ENCODE results near the gene ZDHHC11. TPM values are rescaled to one million over a fixed set of nuclear protein-coding genes. Genes with fewer than 3 reads are reported as not detected.
A peak's percentile ranks its signal among the peaks of the same experiment; 100 is the strongest.
"Not testable (repeated sequence)": the region's sequence is repeated elsewhere in the genome, so short reads cannot be mapped to it uniquely, and the experiment has no call there.

Gene ZDHHC11
- total RNA-seq, 2 experiments from 2014 or later, result 6.2 to 7.9 TPM

GRCh38 chr5:886716-887325, 36.0 kb upstream of the ZDHHC11 start:
- peaks cover 74% of the 10 kb centered on the region for H3K36me3 Mint-ChIP-seq
- no peaks in the 10 kb centered on the region for H3K27me3 Mint-ChIP-seq
- no peak overlapping the region for H3K27ac Mint-ChIP-seq
- peaks cover 8% of the 10 kb centered on the region for H3K9me3 Mint-ChIP-seq
- DNase-seq, result no peak
- POLR2A ChIA-PET, result no interaction called here
- CTCF ChIA-PET, result interaction anchor here (1.1 kb wide), 1 partner anchor 214 kb away, joined by 3 read pairs; no protein-coding TSS in a partner anchor
- intact Hi-C loops (cut with micrococcal nuclease), result no loop called here
- peaks cover 31% of the 10 kb centered on the region for H3K4me1 Mint-ChIP-seq (ENCODE audit: low read depth)
- no peak overlapping the region for H3K4me3 Mint-ChIP-seq

GRCh38 chr5:886036-886435, 35.2 kb upstream of the ZDHHC11 start:
- no peaks in the 10 kb centered on the region for H3K27me3 Mint-ChIP-seq
- no peak overlapping the region for H3K4me3 Mint-ChIP-seq
- CTCF ChIA-PET, result no interaction called here
- peaks cover 26% of the 10 kb centered on the region for H3K4me1 Mint-ChIP-seq (ENCODE audit: low read depth)
- no peak for DNase-seq
- H3K36me3 Mint-ChIP-seq, result peaks cover 76% of the 10 kb centered on the region
- no peak overlapping the region for H3K27ac Mint-ChIP-seq
- intact Hi-C loops (cut with micrococcal nuclease), result no loop called here
- POLR2A ChIA-PET, result no interaction called here
- H3K9me3 Mint-ChIP-seq, result peaks cover 8% of the 10 kb centered on the region

- no peak overlapping the region for H3K27ac Mint-ChIP-seq
- peaks cover 78% of the 10 kb centered on the region for H3K36me3 Mint-ChIP-seq
- intact Hi-C loops (cut with micrococcal nuclease), result no loop called here
- no peak overlapping the region for H3K4me3 Mint-ChIP-seq
- POLR2A ChIA-PET, result no interaction called here
- no peaks in the 10 kb centered on the region for H3K27me3 Mint-ChIP-seq
- DNase-seq, result no peak
- H3K9me3 Mint-ChIP-seq, result peaks cover 8% of the 10 kb centered on the region
- H3K4me1 Mint-ChIP-seq (ENCODE audit: low read depth), result peaks cover 20% of the 10 kb centered on the region
- CTCF ChIA-PET, result no interaction called here
These were observed 34.7 kb upstream of the ZDHHC11 start for GRCh38 chr5:885529-885928.

- Mint-ChIP-seq H3K9me3 (peaks cover 8% of the 10 kb centered on the region), H3K36me3 (peaks cover 78% of the 10 kb centered on the region), H3K4me1 (ENCODE audit: low read depth) (peaks cover 20% of the 10 kb centered on the region), H3K4me3 (no peak overlapping the region), H3K27me3 (no peaks in the 10 kb centered on the region), H3K27ac (no peak overlapping the region)
- intact Hi-C loops (cut with micrococcal nuclease), result no loop called here
- ChIA-PET POLR2A (no interaction called here), CTCF (no interaction called here)
- DNase-seq, result no peak
These were observed 34.3 kb upstream of the ZDHHC11 start for GRCh38 chr5:885127-885442.

GRCh38 chr5:884345-885126, 33.8 kb upstream of the ZDHHC11 start:
- ChIA-PET CTCF (interaction anchor here (1.0 kb wide), 1 partner anchor 8 kb away, joined by 4 read pairs; the partner anchor contains the start of genes BRD9 and TRIP13), POLR2A (no interaction called here)
- H3K36me3 Mint-ChIP-seq, result peaks cover 75% of the 10 kb centered on the region
- no peak overlapping the region for H3K4me3 Mint-ChIP-seq
- intact Hi-C loops (cut with micrococcal nuclease), result no loop called here
- H3K27ac Mint-ChIP-seq, result no peak overlapping the region
- peaks cover 8% of the 10 kb centered on the region for H3K9me3 Mint-ChIP-seq
- H3K4me1 Mint-ChIP-seq (ENCODE audit: low read depth), result peaks cover 20% of the 10 kb centered on the region
- no peak for DNase-seq
- H3K27me3 Mint-ChIP-seq, result no peaks in the 10 kb centered on the region

GRCh38 chr5:883475-884181, 32.8 kb upstream of the ZDHHC11 start:
- POLR2A ChIA-PET, result no interaction called here

GRCh38 chr5:882253-883183, 31.7 kb upstream of the ZDHHC11 start:
- H3K4me3 Mint-ChIP-seq, result peak overlapping the region; percentile 35
- H3K27ac Mint-ChIP-seq, result peak overlapping the region; percentile 39
- POLR2A ChIA-PET, result no interaction called here
- H3K27me3 Mint-ChIP-seq, result no peaks in the 10 kb centered on the region
- peaks cover 20% of the 10 kb centered on the region for H3K4me1 Mint-ChIP-seq (ENCODE audit: low read depth)
- peaks cover 8% of the 10 kb centered on the region for H3K9me3 Mint-ChIP-seq
- DNase-seq, result no peak
- intact Hi-C loops (cut with micrococcal nuclease), result no loop called here
- peaks cover 69% of the 10 kb centered on the region for H3K36me3 Mint-ChIP-seq
- CTCF ChIA-PET, result no interaction called here

More at GRCh38 chr5:883475-884181, 32.8 kb upstream of the ZDHHC11 start:
- no peaks in the 10 kb centered on the region for H3K27me3 Mint-ChIP-seq
- H3K36me3 Mint-ChIP-seq, result peaks cover 67% of the 10 kb centered on the region
- no peak overlapping the region for H3K4me3 Mint-ChIP-seq
- no peak for DNase-seq
- H3K27ac Mint-ChIP-seq, result no peak overlapping the region
- peaks cover 8% of the 10 kb centered on the region for H3K9me3 Mint-ChIP-seq
- intact Hi-C loops (cut with micrococcal nuclease), result no loop called here
- H3K4me1 Mint-ChIP-seq (ENCODE audit: low read depth), result peaks cover 20% of the 10 kb centered on the region
- CTCF ChIA-PET, result interaction anchor here (1.0 kb wide), 1 partner anchor 9 kb away, joined by 4 read pairs; the partner anchor contains the start of genes BRD9 and TRIP13

- CTCF ChIA-PET, result no interaction called here
- Mint-ChIP-seq H3K9me3 (peaks cover 8% of the 10 kb centered on the region), H3K36me3 (peaks cover 62% of the 10 kb centered on the region), H3K4me1 (ENCODE audit: low read depth) (peaks cover 20% of the 10 kb centered on the region), H3K27me3 (no peaks in the 10 kb centered on the region), H3K4me3 (no peak overlapping the region), H3K27ac (no peak overlapping the region)
- POLR2A ChIA-PET, result no interaction called here
- intact Hi-C loops (cut with micrococcal nuclease), result no loop called here
- no peak for DNase-seq
These were observed 30.8 kb upstream of the ZDHHC11 start for GRCh38 chr5:881551-881935.

- H3K27ac Mint-ChIP-seq, result no peak overlapping the region
- H3K4me3 Mint-ChIP-seq, result no peak overlapping the region
- peaks cover 61% of the 10 kb centered on the region for H3K36me3 Mint-ChIP-seq
- no peaks in the 10 kb centered on the region for H3K27me3 Mint-ChIP-seq
- peaks cover 20% of the 10 kb centered on the region for H3K4me1 Mint-ChIP-seq (ENCODE audit: low read depth)
- intact Hi-C loops (cut with micrococcal nuclease), result no loop called here
- no peak for DNase-seq
- ChIA-PET POLR2A (interaction anchor here (0.7 kb wide), 1 partner anchor 11 kb away, joined by 3 read pairs; no protein-coding TSS in a partner anchor), CTCF (no interaction called here)
- peaks cover 8% of the 10 kb centered on the region for H3K9me3 Mint-ChIP-seq
These were observed 30.2 kb upstream of the ZDHHC11 start for GRCh38 chr5:880816-881550.

GRCh38 chr5:878677-879076, 27.9 kb upstream of the ZDHHC11 start:
- not testable (repeated sequence) for DNase-seq, H3K4me3 Mint-ChIP-seq

GRCh38 chr5:878125-878524, 27.3 kb upstream of the ZDHHC11 start:
- ChIA-PET CTCF (interaction anchor here (0.9 kb wide), 1 partner anchor 15 kb away, joined by 3 read pairs; the partner anchor contains the start of genes BRD9 and TRIP13), POLR2A (no interaction called here)
- peaks cover 7% of the 10 kb centered on the region for H3K9me3 Mint-ChIP-seq
- intact Hi-C loops (cut with micrococcal nuclease), result no loop called here
- H3K27me3 Mint-ChIP-seq, result no peaks in the 10 kb centered on the region
- peaks cover 59% of the 10 kb centered on the region for H3K36me3 Mint-ChIP-seq
- no peak overlapping the region for H3K4me3 Mint-ChIP-seq
- DNase-seq, result no peak
- peaks cover 15% of the 10 kb centered on the region for H3K4me1 Mint-ChIP-seq (ENCODE audit: low read depth)
- H3K27ac Mint-ChIP-seq, result no peak overlapping the region

More at GRCh38 chr5:878677-879076, 27.9 kb upstream of the ZDHHC11 start:
- H3K27me3 Mint-ChIP-seq; CTCF ChIA-PET; intact Hi-C loops (cut with micrococcal nuclease); H3K27ac Mint-ChIP-seq; POLR2A ChIA-PET; H3K9me3 Mint-ChIP-seq: not testable (repeated sequence)
- peaks cover 17% of the 10 kb centered on the region for H3K4me1 Mint-ChIP-seq (ENCODE audit: low read depth)
- H3K36me3 Mint-ChIP-seq, result peaks cover 61% of the 10 kb centered on the region

All from activated CD4-positive, alpha-beta memory T cell treated with anti-CD3 and anti-CD28 coated beads for 36 hours (primary cell).